C4-2B (cell line): Measurements from ENCODE around the gene KRT38.

Source experiments
- CTCF ChIP-seq: fragments of 450-650 bp; conservative IDR thresholded peaks from 2 replicates; pipeline ENCODE4 v1.5.1; 2017; ENCODE audit warnings: mild to moderate bottlenecking
- ZFX ChIP-seq: fragments of 450-650 bp; IDR thresholded peaks from 2 replicates; pipeline ENCODE4 v1.6.1; 2017

DNA sequence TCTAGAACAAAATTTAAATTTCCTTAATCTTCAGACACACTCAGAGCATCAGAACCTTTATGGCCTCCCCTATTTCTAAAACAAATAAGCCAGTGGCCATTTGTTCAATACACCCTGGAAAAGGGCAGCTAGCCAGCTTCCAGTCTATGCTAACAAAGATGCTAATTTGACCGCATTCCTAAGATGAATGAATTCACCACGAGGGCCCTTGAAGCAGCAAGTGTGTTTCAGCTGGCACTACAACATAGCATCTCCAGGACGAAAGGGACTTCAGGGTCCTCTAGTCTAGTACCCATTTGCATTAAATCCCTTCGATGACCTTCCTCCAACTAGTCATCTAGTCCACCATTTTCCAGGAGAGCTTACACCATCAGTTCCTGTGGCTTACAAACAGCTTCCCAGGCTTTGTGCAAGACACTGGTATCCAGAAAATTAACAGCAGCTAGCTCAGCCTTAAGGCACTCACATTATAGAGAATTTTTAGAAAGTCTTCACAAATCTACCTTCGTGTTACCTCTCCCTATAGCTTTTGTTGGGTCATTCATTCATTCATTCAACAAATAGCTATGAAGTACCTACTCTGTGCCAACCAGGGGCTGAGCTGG is 27.3 kb downstream of the KRT38 start:
- TF ChIP-seq CTCF (no peak), ZFX (no peak)
